ENCODE measurements around the gene F7.

- TF ChIP-seq EZH2 (IDR thresholded peaks at IDR 0.05; ENCODE audit: low read length, missing control alignments): no peak
- TF ChIP-seq CTCF (conservative IDR thresholded peaks at IDR 0.05 in 1 of 2, IDR thresholded peaks at IDR 0.05 in 1 of 2; ENCODE audit: low read depth in 1 of 2, low read length in 2 of 2): no peak
Observed at GRCh38 chr13:113063091-113063491, 42.5 kb upstream of the F7 start.

Data from fibroblast of lung (primary cell).